Activated naive CD4-positive, alpha-beta T cell treated with Interleukin-2 at 50 U/mL for 16 hours (primary cell): Measurements from ENCODE around the gene TWNK.

Experiments
- DNase-seq: peaks from one replicate; pipeline ENCODE4 v3.0.0-alpha.2; 2020

Gene TWNK

GRCh38 chr10:100986952-100987684 is at the start of gene TWNK, which contains the start of gene MRPL43:
TSS of gene TWNK (plus strand) at chr10:100987543. CDS start at chr10:100988211, 668 bp downstream.
TSS of gene MRPL43 (minus strand) at chr10:100987497. CDS start at chr10:100987443, 54 bp downstream.
- peak; percentile 90 for DNase-seq

- DNase-seq: no peak
These were observed 47.5 kb upstream of the TWNK start for GRCh38 chr10:100939763-100940344.

GRCh38 chr10:100942229-100942628 is 45.1 kb upstream of the TWNK start:
- no peak for DNase-seq

- DNase-seq: no peak
These were observed 43.8 kb upstream of the TWNK start for GRCh38 chr10:100943508-100943907.

- DNase-seq: no peak
These were observed 41.6 kb upstream of the TWNK start for GRCh38 chr10:100945754-100946153.

- no peak for DNase-seq
These were observed 38.4 kb upstream of the TWNK start for GRCh38 chr10:100948916-100949315.

- no peak for DNase-seq
These were observed 27.1 kb upstream of the TWNK start for GRCh38 chr10:100960251-100960650.

- DNase-seq: no peak
These were observed 24.8 kb upstream of the TWNK start for GRCh38 chr10:100962351-100963080.

- no peak for DNase-seq
These were observed 23.5 kb upstream of the TWNK start for GRCh38 chr10:100963826-100964225.

- DNase-seq: no peak
These were observed 21.5 kb upstream of the TWNK start for GRCh38 chr10:100965820-100966219.

- DNase-seq: no peak
These were observed 20.5 kb upstream of the TWNK start for GRCh38 chr10:100966887-100967286.

GRCh38 chr10:100967332-100967731 is 20.0 kb upstream of the TWNK start:
- DNase-seq: no peak

- no peak for DNase-seq
These were observed 19.1 kb upstream of the TWNK start for GRCh38 chr10:100968062-100968736.

- no peak for DNase-seq
These were observed 18.5 kb upstream of the TWNK start for GRCh38 chr10:100968863-100969186.

GRCh38 chr10:100969187-100970075 is 17.9 kb upstream of the TWNK start, which contains the start of gene SEMA4G:
TSS of gene SEMA4G (plus strand) at chr10:100969504. CDS start at chr10:100972913, 3,409 bp downstream.
- peak; percentile 41 for DNase-seq

- DNase-seq: peak; percentile 18
These were observed 17.0 kb upstream of the TWNK start for GRCh38 chr10:100970076-100970913.

- DNase-seq: no peak
These were observed 16.2 kb upstream of the TWNK start for GRCh38 chr10:100970914-100971811.

- no peak for DNase-seq
These were observed 15.0 kb upstream of the TWNK start for GRCh38 chr10:100972115-100972903.

- DNase-seq: no peak
These were observed 14.3 kb upstream of the TWNK start for GRCh38 chr10:100972904-100973535.
